Stimulated activated CD8-positive, alpha-beta memory T cell treated with anti-CD3 and anti-CD28 coated beads, Interleukin-4, amount 100 ng/mL, for 24 hours (primary cell): ENCODE results near the gene PCDHGB3.
"Not testable (repeated sequence)": the region's sequence is repeated elsewhere in the genome, so short reads cannot be mapped to it uniquely, and the experiment has no call there.

ENCODE experiments used
- DNase-seq: peaks from one replicate; pipeline ENCODE4 v3.0.0-alpha.2; 2020; ENCODE audit warnings: low read depth

The PCDHGB3 gene

GRCh38 chr5:141359790-141360426, 10.1 kb upstream of the PCDHGB3 start, which contains the start of gene PCDHGB2:
TSS of gene PCDHGB2 (plus strand) at chr5:141359994. CDS start at chr5:141360136, 142 bp downstream.
- DNase-seq = no peak

GRCh38 chr5:141360685-141361084, 9.4 kb upstream of the PCDHGB3 start:
- no peak for DNase-seq

- DNase-seq = no peak
These were observed 7.3 kb upstream of the PCDHGB3 start for GRCh38 chr5:141362719-141363118.

GRCh38 chr5:141363952-141364660, 5.9 kb upstream of the PCDHGB3 start, which contains the start of gene PCDHGA5:
TSS of gene PCDHGA5 (plus strand) at chr5:141364162. CDS start at chr5:141364331, 169 bp downstream.
- no peak for DNase-seq

GRCh38 chr5:141366016-141366896, 3.8 kb upstream of the PCDHGB3 start:
- DNase-seq = no peak

- no peak for DNase-seq
These were observed 1.8 kb downstream of the PCDHGB3 start for GRCh38 chr5:141371572-141372475.

GRCh38 chr5:141373673-141374317, 3.8 kb downstream of the PCDHGB3 start, which contains the start of gene PCDHGA6:
TSS of gene PCDHGA6 (plus strand) at chr5:141373891. CDS start at chr5:141374084, 193 bp downstream.
- DNase-seq = no peak

GRCh38 chr5:141374627-141375026, 4.6 kb downstream of the PCDHGB3 start:
- no peak for DNase-seq

- DNase-seq = not testable (repeated sequence)
These were observed 5.6 kb downstream of the PCDHGB3 start for GRCh38 chr5:141375444-141376155.

GRCh38 chr5:141382469-141383294, 12.6 kb downstream of the PCDHGB3 start, which contains the start of gene PCDHGA7:
TSS of gene PCDHGA7 (plus strand) at chr5:141382742. CDS start at chr5:141382900, 158 bp downstream.
- DNase-seq = no peak

GRCh38 chr5:141383345-141383744, 13.3 kb downstream of the PCDHGB3 start:
- no peak for DNase-seq

- no peak for DNase-seq
These were observed 14.6 kb downstream of the PCDHGB3 start for GRCh38 chr5:141384471-141385267.

- not testable (repeated sequence) for DNase-seq
These were observed 17.7 kb downstream of the PCDHGB3 start, which contains the start of gene PCDHGB4 for GRCh38 chr5:141387557-141388311. TSS of gene PCDHGB4 (plus strand) at chr5:141387698. CDS start at chr5:141387885, 187 bp downstream.

GRCh38 chr5:141388661-141389060, 18.6 kb downstream of the PCDHGB3 start:
- no peak for DNase-seq

- no peak for DNase-seq
These were observed 19.4 kb downstream of the PCDHGB3 start for GRCh38 chr5:141389153-141390042.
